B cell (primary cell): Measurements from ENCODE around the gene PTPRE. TPM values are rescaled to one million over a fixed set of nuclear protein-coding genes. Genes with fewer than 3 reads are reported as not detected.
A peak's percentile ranks its signal among the peaks of the same experiment; 100 is the strongest.

ENCODE experiments used
- ATAC-seq: fragments of 200-7000 bp; cut with Tn5 transposase; one replicate; pipeline ENCODE4 v1.10.0; 2021; ENCODE audit warnings: low read depth, mild to moderate bottlenecking, moderate number of reproducible peaks, moderate library complexity
- CTCF ChIA-PET: fragments of 350-600 bp; sonication (Branson Sonifier 250); formaldehyde crosslinking; loops from one replicate; lab custom pipeline; 2021; ENCODE audit warnings: antibody characterized with exemption, inconsistent platforms; lab: Charles Lee
- POLR2A ChIA-PET: fragments of 350-600 bp; sonication (Branson Sonifier 250); formaldehyde crosslinking; loops from one replicate; lab custom pipeline; 2021; ENCODE audit warnings: antibody characterized with exemption; lab: Charles Lee
- DNase-seq: peaks from one replicate; pipeline ENCODE4 v3.0.0; 2013
- H2AFZ ChIP-seq: 2 replicates; pipeline ENCODE4 v1.6.1; 2012; ENCODE audit warnings: mild to moderate bottlenecking, low read depth, low read length; ENCODE audit not compliant: insufficient read depth, poor library complexity, severe bottlenecking
- H3K27ac ChIP-seq, 2 donors: 1 replicate in 1 of 2; 2 replicates in 1 of 2; pipeline ENCODE4 v1.5.1; 2012 to 2013; ENCODE audit warnings: low read length in 2 of 2, mild to moderate bottlenecking in 2 of 2, moderate library complexity in 1 of 2
- H3K27me3 ChIP-seq, 4 experiments: fragments of 200-600 bp in 1 of 4; sonication (generic) in 1 of 4; replicated peaks in 1 of 4; 1 replicate in 2 of 4; 2 replicates in 2 of 4; pipeline versions ENCODE4 v1.6.1 to v1.7.0; 2013 to 2016; ENCODE audit warnings: low read length in 3 of 4, mild to moderate bottlenecking in 2 of 4, mixed read lengths in 1 of 4, moderate library complexity in 1 of 4; ENCODE audit not compliant: insufficient read depth in 4 of 4, control insufficient read depth in 3 of 4; ENCODE audit errors: control extremely low read depth in 1 of 4
- H3K36me3 ChIP-seq, 2 experiments: replicated peaks in 1 of 2; 1 replicate in 1 of 2; 2 replicates in 1 of 2; pipeline versions ENCODE4 v1.6.1 to v1.7.1; 2013; ENCODE audit warnings: low read length in 1 of 2; ENCODE audit not compliant: insufficient read depth in 2 of 2, control insufficient read depth in 1 of 2; ENCODE audit errors: control extremely low read depth in 1 of 2, extremely low read depth in 1 of 2
- H3K4me1 ChIP-seq, 2 donors: fragments of 200-600 bp in 1 of 2; sonication (generic) in 1 of 2; 1 replicate in 1 of 2; 2 replicates in 1 of 2; pipeline versions ENCODE4 v1.5.1 to v1.6.1; 2013 to 2017; ENCODE audit warnings: low read length in 2 of 2; ENCODE audit not compliant: control insufficient read depth in 2 of 2, insufficient read depth in 2 of 2
- H3K4me2 ChIP-seq: replicated peaks from 2 replicates; pipeline ENCODE3; 2012; ENCODE audit warnings: mild to moderate bottlenecking, low read depth, low read length; ENCODE audit not compliant: poor library complexity, severe bottlenecking
- H3K4me3 ChIP-seq, 5 experiments: fragments of 200-600 bp in 1 of 5; sonication (generic) in 1 of 5; 1 replicate in 3 of 5; 2 replicates in 2 of 5; pipeline versions ENCODE4 v1.5.1 to v1.7.0; 2011 to 2016; ENCODE audit warnings: low read length in 4 of 5, mild to moderate bottlenecking in 4 of 5, low read depth in 2 of 5, control low read depth in 1 of 5, moderate library complexity in 1 of 5; ENCODE audit not compliant: insufficient read depth in 1 of 5; ENCODE audit errors: control extremely low read depth in 1 of 5, extremely low read depth in 1 of 5
- H3K79me2 ChIP-seq: fragments of 200-600 bp; sonication (generic); one replicate; pipeline ENCODE4 v1.6.0; 2016; ENCODE audit warnings: low read length; ENCODE audit not compliant: control insufficient read depth, insufficient read depth
- H3K9ac ChIP-seq: fragments of 200-600 bp; sonication (generic); 2 replicates; pipeline ENCODE4 v1.6.1; 2017; ENCODE audit warnings: mild to moderate bottlenecking, low read length, moderate library complexity
- H3K9me3 ChIP-seq, 3 donors: one replicate each; pipeline versions ENCODE4 v1.6.1 to v1.7.1; 2013; ENCODE audit warnings: low read length in 2 of 3; ENCODE audit not compliant: control insufficient read depth in 2 of 3, insufficient read depth in 1 of 3; ENCODE audit errors: control extremely low read depth in 1 of 3
- H4K20me1 ChIP-seq: 2 replicates; pipeline ENCODE4 v1.6.0; 2012; ENCODE audit warnings: mild to moderate bottlenecking, low read length; ENCODE audit not compliant: insufficient read depth, control insufficient read depth, poor library complexity, severe bottlenecking
- H3K27ac Mint-ChIP-seq: one replicate; pipeline ENCODE4 v1.8.0; 2021; ENCODE audit warnings: mixed read lengths
- H3K27me3 Mint-ChIP-seq: one replicate; pipeline ENCODE4 v1.8.0; 2021; ENCODE audit warnings: mixed read lengths
- H3K4me1 Mint-ChIP-seq: one replicate; pipeline ENCODE4 v1.8.0; 2021; ENCODE audit warnings: mixed read lengths
- H3K4me3 Mint-ChIP-seq: one replicate; pipeline ENCODE4 v1.8.0; 2021; ENCODE audit warnings: mixed read lengths
- H3K9me3 Mint-ChIP-seq: one replicate; pipeline ENCODE4 v1.8.0; 2022; ENCODE audit warnings: mixed read lengths; ENCODE audit not compliant: insufficient read depth
- EZH2 ChIP-seq: IDR thresholded peaks from 2 replicates; pipeline ENCODE4 v1.6.1; 2012; ENCODE audit warnings: borderline replicate concordance, low read depth, mild to moderate bottlenecking, moderate library complexity, low read length; ENCODE audit not compliant: insufficient read depth, poor library complexity, severe bottlenecking
- WGBS: methylation state at CpG from one replicate; pipeline ENCODE4 v1.1.5; 2013; ENCODE audit warnings: missing lambda C conversion rate; ENCODE audit not compliant: insufficient coverage; 5-methylcytosine and 5-hydroxymethylcytosine counted together
- intact Hi-C: fragments of 100-400 bp; cut with micrococcal nuclease; formaldehyde crosslinking; loops from one replicate; pipeline ENCODE4 v1.10.0; 2022
- polyA plus RNA-seq: library from polyadenylated mRNA; depleted of rRNA; stranded (reverse); fragments of >200 nt; gene quantifications from 2 replicates; pipeline ENCODE4 v1.2.3, GENCODE V29; 2012
- total RNA-seq, 2 donors: library from RNA; stranded (reverse); fragments of 120-200 nt in 1 of 2; gene quantifications; 1 replicate in 1 of 2; 2 replicates in 1 of 2; pipeline versions ENCODE4 v1.2.3 to v1.2.4, GENCODE V29; 2013 to 2022
- TF ChIP-seq, protein P1 (sequence below): fragments of 200-600 bp; IDR thresholded peaks from one replicate; pipeline ENCODE4 v1.8.0; 2022; ENCODE audit warnings: antibody characterized with exemption, mild to moderate bottlenecking

The PTPRE gene
- total and polyA plus RNA-seq, 2 donors (not counting 1 experiment from before 2014, with no cell fraction given): 6.6 to 32.7 TPM

DNA sequence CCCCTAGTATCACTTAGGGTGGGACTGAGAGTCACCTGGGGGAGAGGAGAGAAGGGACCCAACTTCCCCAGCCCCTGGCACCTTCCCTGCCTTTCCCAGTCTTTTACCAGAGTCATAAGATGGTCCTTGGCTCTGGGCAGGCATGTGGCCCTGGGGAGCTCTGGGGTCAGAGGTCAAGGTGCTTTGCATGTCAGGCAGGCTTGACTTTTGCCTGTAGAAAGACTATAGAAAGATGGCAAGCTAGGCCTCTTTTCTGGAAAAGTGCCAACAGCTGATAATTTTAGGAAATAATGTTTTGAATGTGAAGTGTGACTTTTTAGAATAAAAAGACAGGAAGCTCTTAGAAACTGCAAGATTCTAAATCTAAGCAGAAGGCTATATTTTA, 151.8 kb downstream of the PTPRE start:
- H3K9me3 Mint-ChIP-seq: no peaks in the 10 kb centered on the region
- POLR2A ChIA-PET: interaction anchor here (1.7 kb wide), 1 partner anchor 11 kb away, joined by 5 read pairs; no protein-coding TSS in a partner anchor
- intact Hi-C loops: loop anchor here (1.0 kb wide), 1 partner anchor 11 kb away; no protein-coding TSS in a partner anchor
- Histone ChIP-seq H3K4me1 (peaks cover 20 to 38% of the 10 kb centered on the region in 2 donors), H4K20me1 (no peaks in the 10 kb centered on the region), H3K36me3 (peaks cover 4 to 47% of the 10 kb centered on the region in 2 experiments), H3K27ac (no peak overlapping the region), H3K4me2 (no peak overlapping the region), H3K27me3 (no peaks in the 10 kb centered on the region), H3K9me3 (no peaks in the 10 kb centered on the region), H3K4me3 (no peak overlapping the region), H3K9ac (no peak overlapping the region), H3K79me2 (no peaks in the 10 kb centered on the region), H2AFZ (no peak overlapping the region)
- DNase-seq (no peak), ATAC-seq (no peak)
- TF ChIP-seq, protein P1, sequence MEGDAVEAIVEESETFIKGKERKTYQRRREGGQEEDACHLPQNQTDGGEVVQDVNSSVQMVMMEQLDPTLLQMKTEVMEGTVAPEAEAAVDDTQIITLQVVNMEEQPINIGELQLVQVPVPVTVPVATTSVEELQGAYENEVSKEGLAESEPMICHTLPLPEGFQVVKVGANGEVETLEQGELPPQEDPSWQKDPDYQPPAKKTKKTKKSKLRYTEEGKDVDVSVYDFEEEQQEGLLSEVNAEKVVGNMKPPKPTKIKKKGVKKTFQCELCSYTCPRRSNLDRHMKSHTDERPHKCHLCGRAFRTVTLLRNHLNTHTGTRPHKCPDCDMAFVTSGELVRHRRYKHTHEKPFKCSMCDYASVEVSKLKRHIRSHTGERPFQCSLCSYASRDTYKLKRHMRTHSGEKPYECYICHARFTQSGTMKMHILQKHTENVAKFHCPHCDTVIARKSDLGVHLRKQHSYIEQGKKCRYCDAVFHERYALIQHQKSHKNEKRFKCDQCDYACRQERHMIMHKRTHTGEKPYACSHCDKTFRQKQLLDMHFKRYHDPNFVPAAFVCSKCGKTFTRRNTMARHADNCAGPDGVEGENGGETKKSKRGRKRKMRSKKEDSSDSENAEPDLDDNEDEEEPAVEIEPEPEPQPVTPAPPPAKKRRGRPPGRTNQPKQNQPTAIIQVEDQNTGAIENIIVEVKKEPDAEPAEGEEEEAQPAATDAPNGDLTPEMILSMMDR: no peak
- TF ChIP-seq EZH2: no peak
- H3K27me3 Mint-ChIP-seq: no peaks in the 10 kb centered on the region
- H3K4me3 Mint-ChIP-seq: no peak overlapping the region
- H3K27ac Mint-ChIP-seq: no peak overlapping the region
- CTCF ChIA-PET: interaction anchor here (0.9 to 20.7 kb wide), 4 partner anchors 10 to 153 kb away, joined by 3 to 524 read pairs (median 8); no protein-coding TSS in a partner anchor
- H3K4me1 Mint-ChIP-seq: peaks cover 42% of the 10 kb centered on the region

DNA sequence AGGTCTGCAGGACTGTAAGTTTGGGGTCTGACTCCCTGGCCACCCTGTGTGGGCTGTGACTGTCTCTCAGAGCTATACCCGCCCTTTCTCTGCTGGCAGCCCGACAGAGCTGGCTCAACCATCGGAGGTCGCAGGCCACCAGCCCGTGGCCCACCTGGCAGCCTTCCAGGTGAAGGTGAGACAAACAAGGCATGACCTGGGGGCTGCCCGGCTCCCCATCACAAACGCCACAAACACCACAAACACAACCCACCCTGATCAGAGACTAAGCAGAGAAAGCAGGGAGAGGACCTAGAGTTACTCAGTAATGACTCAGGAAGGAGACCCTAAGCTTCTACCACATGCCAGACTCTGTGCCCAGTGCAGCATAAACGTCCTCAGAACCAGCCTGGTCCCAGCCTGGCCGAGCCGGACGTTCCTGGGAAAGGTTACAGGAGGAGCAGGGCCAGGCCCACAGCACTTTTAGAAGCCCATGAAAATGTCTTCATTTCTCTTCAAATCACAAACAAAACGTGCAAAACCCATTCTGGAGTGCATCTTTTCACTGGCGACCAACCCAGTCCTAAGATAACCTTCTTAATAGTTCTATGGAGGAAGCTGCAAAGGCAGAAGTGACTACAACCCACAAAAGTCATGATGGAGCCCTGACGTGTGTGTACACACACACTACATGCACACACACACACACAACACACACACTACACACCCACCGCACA, 152.5 kb downstream of the PTPRE start:
- 89% methylated on average over 9 of the region's 15 CpGs for WGBS
- Histone ChIP-seq H3K4me3 (no peak overlapping the region), H3K36me3 (peaks cover 4 to 42% of the 10 kb centered on the region in 2 experiments), H2AFZ (no peak overlapping the region), H3K4me2 (no peak overlapping the region), H3K4me1 (peaks cover 27 to 44% of the 10 kb centered on the region in 2 donors), H3K27me3 (no peaks in the 10 kb centered on the region), H3K9me3 (no peaks in the 10 kb centered on the region), H4K20me1 (no peaks in the 10 kb centered on the region), H3K79me2 (no peaks in the 10 kb centered on the region), H3K9ac (no peak overlapping the region), H3K27ac (no peak overlapping the region)
- no peaks in the 10 kb centered on the region for H3K9me3 Mint-ChIP-seq
- no peak overlapping the region for H3K4me3 Mint-ChIP-seq
- intact Hi-C loops: loop anchor here (1.0 kb wide), 1 partner anchor 12 kb away; no protein-coding TSS in a partner anchor
- H3K4me1 Mint-ChIP-seq: peaks cover 48% of the 10 kb centered on the region
- no peak for TF ChIP-seq EZH2
- TF ChIP-seq, protein P1: no peak
- POLR2A ChIA-PET: interaction anchor here (1.7 kb wide), 1 partner anchor 12 kb away, joined by 5 read pairs; no protein-coding TSS in a partner anchor
- H3K27ac Mint-ChIP-seq: peak overlapping the region; percentile 1
- ATAC-seq: no peak
- CTCF ChIA-PET: interaction anchor here (0.9 to 20.7 kb wide), 4 partner anchors 10 to 154 kb away, joined by 3 to 524 read pairs (median 8); no protein-coding TSS in a partner anchor
- H3K27me3 Mint-ChIP-seq: no peaks in the 10 kb centered on the region
- no peak for DNase-seq
